Esophagus muscularis mucosa (tissue), 4 donors: Measurements from ENCODE around the gene TTC34. TPM values are rescaled to one million over a fixed set of nuclear protein-coding genes. Genes with fewer than 3 reads are reported as not detected.

Source experiments
- DNase-seq: peaks from one replicate; pipeline ENCODE4 v3.0.0-alpha.2; 2017; ENCODE audit errors: extremely low spot score
- H3K27ac ChIP-seq, 4 donors: fragments of 200-600 bp; sonication (generic); replicated peaks in 1 of 4; 1 replicate in 3 of 4; 2 replicates in 1 of 4; pipeline ENCODE4 v1.5.1; 2016 to 2019; ENCODE audit warnings: mild to moderate bottlenecking in 1 of 4
- H3K27me3 ChIP-seq, 4 donors: fragments of 200-600 bp; sonication (generic); one replicate each; pipeline versions ENCODE4 v1.5.1 to v1.6.0; 2016 to 2019
- H3K36me3 ChIP-seq, 4 donors: fragments of 200-600 bp; sonication (generic); one replicate each; pipeline ENCODE4 v1.5.1; 2016 to 2019
- H3K4me1 ChIP-seq, 4 donors: fragments of 200-600 bp; sonication (generic); one replicate each; pipeline ENCODE4 v1.5.1; 2016 to 2019
- H3K4me3 ChIP-seq, 4 donors: fragments of 200-600 bp; sonication (generic); 1 replicate in 2 of 4; 2 replicates in 2 of 4; pipeline ENCODE4 v1.5.1; 2016 to 2019; ENCODE audit warnings: mild to moderate bottlenecking in 4 of 4, moderate library complexity in 1 of 4
- H3K9me3 ChIP-seq, 4 donors: fragments of 200-600 bp; sonication (generic); 1 replicate in 3 of 4; 2 replicates in 1 of 4; pipeline ENCODE4 v1.5.1; 2016 to 2019
- EP300 ChIP-seq: sonication (generic); formaldehyde crosslinking; IDR thresholded peaks from one replicate; pipeline ENCODE4 v1.6.1; 2017; ENCODE audit warnings: antibody characterized with exemption
- POLR2A ChIP-seq: fragments of 450-650 bp; IDR thresholded peaks from one replicate; pipeline ENCODE4 v1.6.1; 2017; ENCODE audit warnings: antibody characterized with exemption, moderate library complexity, mild to moderate bottlenecking, low read depth
- POLR2AphosphoS5 ChIP-seq, 2 donors: sonication (generic); formaldehyde crosslinking; IDR thresholded peaks; one replicate each; pipeline ENCODE4 v1.6.1; 2017; ENCODE audit warnings: antibody characterized with exemption in 2 of 2
- WGBS: methylation state at CpG from one replicate; pipeline ENCODE4 v1.1.5; 2018; 5-methylcytosine and 5-hydroxymethylcytosine counted together
- intact Hi-C: fragments of 100-400 bp; cut with DNase I; formaldehyde crosslinking; loops from one replicate; pipeline ENCODE4 v1.15.1; 2023
- total RNA-seq, 4 donors: library from RNA; depleted of rRNA; stranded (reverse); fragments of >200 nt; gene quantifications; one replicate each; pipeline versions ENCODE4 v1.1.0 to v1.2.1, GENCODE V29; 2016
- TF ChIP-seq, protein P1 (sequence below), 3 experiments: fragments of 200-600 bp in 2 of 3; fragments of 450-650 bp in 1 of 3; sonication (generic) in 2 of 3; IDR thresholded peaks; one replicate each; pipeline ENCODE4 v1.5.1; 2017 to 2019; ENCODE audit warnings: antibody characterized with exemption in 3 of 3, mild to moderate bottlenecking in 2 of 3, moderate library complexity in 1 of 3

The TTC34 gene
- total RNA-seq, 4 donors from 2014 or later: under 0.01 to 0.46 (median 0.10) TPM

- Histone ChIP-seq H3K4me1 (no peaks in the 10 kb centered on the region), H3K36me3 (no peaks in the 10 kb centered on the region), H3K4me3 (no peak overlapping the region), H3K27me3 (peaks cover 0 to 81% (median 8%) of the 10 kb centered on the region in 4 donors), H3K9me3 (peaks cover 0 to 22% (median 9%) of the 10 kb centered on the region in 4 donors), H3K27ac (no peak overlapping the region)
- TF ChIP-seq POLR2AphosphoS5 (IDR thresholded peaks at IDR 0.05) (no peak), EP300 (no peak), POLR2A (no peak)
- TF ChIP-seq, protein P1, sequence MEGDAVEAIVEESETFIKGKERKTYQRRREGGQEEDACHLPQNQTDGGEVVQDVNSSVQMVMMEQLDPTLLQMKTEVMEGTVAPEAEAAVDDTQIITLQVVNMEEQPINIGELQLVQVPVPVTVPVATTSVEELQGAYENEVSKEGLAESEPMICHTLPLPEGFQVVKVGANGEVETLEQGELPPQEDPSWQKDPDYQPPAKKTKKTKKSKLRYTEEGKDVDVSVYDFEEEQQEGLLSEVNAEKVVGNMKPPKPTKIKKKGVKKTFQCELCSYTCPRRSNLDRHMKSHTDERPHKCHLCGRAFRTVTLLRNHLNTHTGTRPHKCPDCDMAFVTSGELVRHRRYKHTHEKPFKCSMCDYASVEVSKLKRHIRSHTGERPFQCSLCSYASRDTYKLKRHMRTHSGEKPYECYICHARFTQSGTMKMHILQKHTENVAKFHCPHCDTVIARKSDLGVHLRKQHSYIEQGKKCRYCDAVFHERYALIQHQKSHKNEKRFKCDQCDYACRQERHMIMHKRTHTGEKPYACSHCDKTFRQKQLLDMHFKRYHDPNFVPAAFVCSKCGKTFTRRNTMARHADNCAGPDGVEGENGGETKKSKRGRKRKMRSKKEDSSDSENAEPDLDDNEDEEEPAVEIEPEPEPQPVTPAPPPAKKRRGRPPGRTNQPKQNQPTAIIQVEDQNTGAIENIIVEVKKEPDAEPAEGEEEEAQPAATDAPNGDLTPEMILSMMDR (IDR thresholded peaks at IDR 0.05): no peak
- DNase-seq: no peak
- WGBS: 78% methylated on average over 9 of the region's 9 CpGs
- intact Hi-C loops: no loop called here
Observed at GRCh38 chr1:2845869-2846268, 44.4 kb upstream of the TTC34 start.

- DNase-seq: no peak
- 60% methylated on average over 13 of the region's 16 CpGs for WGBS
- H3K36me3 ChIP-seq: no peaks in the 10 kb centered on the region
- H3K27ac ChIP-seq: no peak overlapping the region
- TF ChIP-seq, protein P1 (IDR thresholded peaks at IDR 0.05): no peak
- TF ChIP-seq EP300: no peak
- TF ChIP-seq POLR2AphosphoS5 (IDR thresholded peaks at IDR 0.05): no peak
- no peak for TF ChIP-seq POLR2A
- no peaks in the 10 kb centered on the region for H3K4me1 ChIP-seq
- intact Hi-C loops: no loop called here
- no peak overlapping the region for H3K4me3 ChIP-seq
- H3K9me3 ChIP-seq: peaks cover 0 to 18% (median 9%) of the 10 kb centered on the region in 4 donors
- H3K27me3 ChIP-seq: peaks cover 0 to 61% (median 0%) of the 10 kb centered on the region in 4 donors
Observed at GRCh38 chr1:2840036-2840809, 38.7 kb upstream of the TTC34 start.

- no peak overlapping the region for H3K4me3 ChIP-seq
- H3K27ac ChIP-seq: no peak overlapping the region
- TF ChIP-seq, protein P1 (IDR thresholded peaks at IDR 0.05): no peak
- TF ChIP-seq POLR2AphosphoS5 (IDR thresholded peaks at IDR 0.05) (no peak), EP300 (no peak), POLR2A (no peak)
- H3K36me3 ChIP-seq: no peaks in the 10 kb centered on the region
- no peaks in the 10 kb centered on the region for H3K4me1 ChIP-seq
- no peak for DNase-seq
- 94% methylated on average over 12 of the region's 12 CpGs for WGBS
- H3K9me3 ChIP-seq: peaks cover 0 to under 1% (median 0%) of the 10 kb centered on the region in 4 donors
- intact Hi-C loops: no loop called here
- H3K27me3 ChIP-seq: peaks cover 0 to 64% (median 0%) of the 10 kb centered on the region in 4 donors
Observed at GRCh38 chr1:2837823-2838222, 36.3 kb upstream of the TTC34 start.

DNA sequence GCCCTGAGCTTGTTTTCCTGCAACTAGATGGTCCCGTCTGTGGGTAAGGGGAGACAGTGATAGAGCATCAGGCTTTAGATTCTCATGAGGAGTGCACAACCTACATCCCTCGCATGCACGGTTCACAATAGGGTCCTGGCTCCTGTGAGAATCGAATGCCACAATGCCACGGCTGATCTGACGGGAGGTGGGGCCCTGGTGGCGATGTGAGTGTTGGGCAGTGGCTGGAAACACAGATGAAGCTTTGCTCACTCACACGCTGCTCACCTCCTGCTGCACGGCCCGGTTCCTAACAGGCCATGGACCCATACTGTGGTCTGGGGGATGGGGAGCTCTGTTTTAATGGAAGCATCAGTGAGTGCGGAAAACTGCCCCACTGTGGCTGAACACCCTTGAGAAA lies 35.8 kb upstream of the TTC34 start:
- DNase-seq: no peak
- no peak for TF ChIP-seq POLR2AphosphoS5 (IDR thresholded peaks at IDR 0.05)
- TF ChIP-seq, protein P1 (IDR thresholded peaks at IDR 0.05): no peak
- no peak for TF ChIP-seq POLR2A
- TF ChIP-seq EP300: no peak
- no peaks in the 10 kb centered on the region for H3K4me1 ChIP-seq
- H3K36me3 ChIP-seq: no peaks in the 10 kb centered on the region
- no peak overlapping the region for H3K27ac ChIP-seq
- intact Hi-C loops: no loop called here
- no peaks in the 10 kb centered on the region for H3K9me3 ChIP-seq
- WGBS: 85% methylated on average over 11 of the region's 11 CpGs
- H3K27me3 ChIP-seq: peaks cover 0 to 68% (median 0%) of the 10 kb centered on the region in 4 donors
- H3K4me3 ChIP-seq: no peak overlapping the region
